ENCODE measurements around the gene TULP4.
"Not testable (repeated sequence)": the region's sequence is repeated elsewhere in the genome, so short reads cannot be mapped to it uniquely, and the experiment has no call there.

TULP4 gene

GRCh38 chr6:158431036-158431435 lies 118.8 kb downstream of the TULP4 start:
- DNase-seq: no peak

- DNase-seq: no peak
These were observed 119.3 kb downstream of the TULP4 start for GRCh38 chr6:158431560-158431959.

GRCh38 chr6:158437571-158437970 lies 125.3 kb downstream of the TULP4 start:
- DNase-seq: no peak

GRCh38 chr6:158438226-158438625 lies 126.0 kb downstream of the TULP4 start:
- DNase-seq: no peak

GRCh38 chr6:158439255-158439654 lies 127.0 kb downstream of the TULP4 start:
- no peak for DNase-seq

GRCh38 chr6:158441716-158442215 lies 129.5 kb downstream of the TULP4 start:
- no peak for DNase-seq

- no peak for DNase-seq
These were observed 130.0 kb downstream of the TULP4 start for GRCh38 chr6:158442306-158442705.

- DNase-seq: no peak
These were observed 133.3 kb downstream of the TULP4 start for GRCh38 chr6:158445426-158446085.

- DNase-seq: no peak
These were observed 136.6 kb downstream of the TULP4 start for GRCh38 chr6:158448856-158449255.

- no peak for DNase-seq
These were observed 139.9 kb downstream of the TULP4 start for GRCh38 chr6:158452191-158452590.

- DNase-seq: no peak
These were observed 144.9 kb downstream of the TULP4 start for GRCh38 chr6:158457131-158457530.

- DNase-seq: no peak
These were observed 145.5 kb downstream of the TULP4 start for GRCh38 chr6:158457616-158458278.

GRCh38 chr6:158459726-158460125 lies 147.5 kb downstream of the TULP4 start:
- DNase-seq: no peak

GRCh38 chr6:158460602-158461169 lies 148.4 kb downstream of the TULP4 start:
- no peak for DNase-seq

GRCh38 chr6:158461954-158462353 lies 149.7 kb downstream of the TULP4 start:
- no peak for DNase-seq

- no peak for DNase-seq
These were observed 152.2 kb downstream of the TULP4 start for GRCh38 chr6:158464483-158464882.

- DNase-seq: no peak
These were observed 153.0 kb downstream of the TULP4 start for GRCh38 chr6:158465257-158465656.

GRCh38 chr6:158465747-158466146 lies 153.5 kb downstream of the TULP4 start:
- DNase-seq: no peak

GRCh38 chr6:158467923-158468322 lies 155.7 kb downstream of the TULP4 start:
- DNase-seq: no peak

GRCh38 chr6:158468666-158469065 lies 156.4 kb downstream of the TULP4 start:
- DNase-seq: no peak

GRCh38 chr6:158470023-158470422 lies 157.8 kb downstream of the TULP4 start:
- DNase-seq: not testable (repeated sequence)

GRCh38 chr6:158471339-158471738 lies 159.1 kb downstream of the TULP4 start:
- DNase-seq: no peak

GRCh38 chr6:158472447-158472846 lies 160.2 kb downstream of the TULP4 start:
- no peak for DNase-seq

- no peak for DNase-seq
These were observed 162.7 kb downstream of the TULP4 start for GRCh38 chr6:158474961-158475343.

All from activated naive CD4-positive, alpha-beta T cell (primary cell).